WERI-Rb-1 (cell line): ENCODE results near the gene WDR27.

Source experiments
- DNase-seq: peaks from one replicate; pipeline ENCODE4 v3.0.0-alpha.2; 2020
- H3K27ac ChIP-seq: fragments of 250-450 bp; sonication (Bioruptor Pico); 2 replicates; pipeline ENCODE4 v1.5.1; 2020; ENCODE audit warnings: mild to moderate bottlenecking, moderate library complexity
- H3K27me3 ChIP-seq: fragments of 250-450 bp; sonication (Bioruptor Pico); 2 replicates; pipeline ENCODE4 v1.5.1; 2021; ENCODE audit warnings: mild to moderate bottlenecking, low read depth, moderate library complexity; ENCODE audit not compliant: insufficient read depth, severe bottlenecking
- H3K36me3 ChIP-seq: fragments of 250-450 bp; sonication (Bioruptor Pico); 2 replicates; pipeline ENCODE4 v1.5.1; 2020; ENCODE audit warnings: mild to moderate bottlenecking, moderate library complexity
- H3K4me3 ChIP-seq: 2 replicates; pipeline ENCODE4 v1.5.1; 2011; ENCODE audit warnings: low read depth, mild to moderate bottlenecking, control low read depth, low read length
- H3K9me3 ChIP-seq: fragments of 250-450 bp; sonication (Bioruptor Pico); 2 replicates; pipeline ENCODE4 v1.5.1; 2021; ENCODE audit warnings: mild to moderate bottlenecking, moderate library complexity; ENCODE audit not compliant: severe bottlenecking
- TF ChIP-seq, protein P1 (sequence below): IDR thresholded peaks from 2 replicates; pipeline ENCODE4 v1.5.1; 2011; ENCODE audit warnings: low read depth, mild to moderate bottlenecking, control low read depth, inconsistent platforms, low read length

WDR27 gene

DNA sequence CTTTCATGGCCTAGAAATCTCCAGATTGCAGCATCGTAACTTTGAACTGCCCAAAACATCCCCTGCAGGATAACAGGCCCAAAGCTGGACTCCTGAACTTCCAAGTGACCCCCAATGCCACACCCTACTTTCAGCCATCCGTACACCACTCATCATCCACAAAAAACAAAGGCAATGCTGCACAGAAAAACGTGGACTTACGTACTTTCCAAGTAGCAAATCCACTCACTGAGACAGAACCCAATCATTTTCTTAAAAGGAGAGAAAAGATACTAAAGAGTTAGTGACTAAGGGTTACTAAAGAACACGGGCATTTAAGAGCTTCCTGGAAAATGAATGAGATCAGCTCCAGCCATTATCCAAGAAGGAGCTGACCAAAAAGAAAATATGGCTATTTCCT is 211.0 kb downstream of the WDR27 start:
- no peaks in the 10 kb centered on the region for H3K27me3 ChIP-seq

DNA sequence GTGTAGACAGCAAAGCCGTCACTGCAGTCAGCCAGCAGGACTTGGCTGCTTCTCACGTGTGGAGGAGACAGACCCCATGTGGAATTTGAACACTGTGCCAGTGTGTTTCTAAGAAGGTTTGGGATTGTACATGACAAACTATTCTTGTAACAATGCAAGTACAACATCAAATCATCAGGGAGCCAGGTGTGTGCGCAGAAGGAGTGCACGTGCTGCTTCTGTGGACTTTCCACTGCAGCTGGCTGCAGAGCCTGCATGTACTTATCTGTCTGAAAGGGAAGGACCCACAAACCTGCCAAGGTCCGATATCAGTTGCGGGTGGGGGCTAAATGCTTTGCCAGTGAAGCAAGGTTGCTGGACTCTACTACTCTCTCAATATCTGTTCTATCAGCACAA is 211.6 kb downstream of the WDR27 start:
- no peak for DNase-seq
- no peaks in the 10 kb centered on the region for H3K27me3 ChIP-seq
- TF ChIP-seq, protein P1, sequence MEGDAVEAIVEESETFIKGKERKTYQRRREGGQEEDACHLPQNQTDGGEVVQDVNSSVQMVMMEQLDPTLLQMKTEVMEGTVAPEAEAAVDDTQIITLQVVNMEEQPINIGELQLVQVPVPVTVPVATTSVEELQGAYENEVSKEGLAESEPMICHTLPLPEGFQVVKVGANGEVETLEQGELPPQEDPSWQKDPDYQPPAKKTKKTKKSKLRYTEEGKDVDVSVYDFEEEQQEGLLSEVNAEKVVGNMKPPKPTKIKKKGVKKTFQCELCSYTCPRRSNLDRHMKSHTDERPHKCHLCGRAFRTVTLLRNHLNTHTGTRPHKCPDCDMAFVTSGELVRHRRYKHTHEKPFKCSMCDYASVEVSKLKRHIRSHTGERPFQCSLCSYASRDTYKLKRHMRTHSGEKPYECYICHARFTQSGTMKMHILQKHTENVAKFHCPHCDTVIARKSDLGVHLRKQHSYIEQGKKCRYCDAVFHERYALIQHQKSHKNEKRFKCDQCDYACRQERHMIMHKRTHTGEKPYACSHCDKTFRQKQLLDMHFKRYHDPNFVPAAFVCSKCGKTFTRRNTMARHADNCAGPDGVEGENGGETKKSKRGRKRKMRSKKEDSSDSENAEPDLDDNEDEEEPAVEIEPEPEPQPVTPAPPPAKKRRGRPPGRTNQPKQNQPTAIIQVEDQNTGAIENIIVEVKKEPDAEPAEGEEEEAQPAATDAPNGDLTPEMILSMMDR: no peak
- no peaks in the 10 kb centered on the region for H3K36me3 ChIP-seq
- H3K4me3 ChIP-seq: no peak overlapping the region
- H3K9me3 ChIP-seq: no peaks in the 10 kb centered on the region
- no peak overlapping the region for H3K27ac ChIP-seq

More for the DNA sequence above, 211.0 kb downstream of the WDR27 start:
- TF ChIP-seq, protein P1: no peak
- no peak overlapping the region for H3K27ac ChIP-seq
- H3K9me3 ChIP-seq: no peaks in the 10 kb centered on the region
- DNase-seq: no peak
- H3K36me3 ChIP-seq: no peaks in the 10 kb centered on the region
- H3K4me3 ChIP-seq: no peak overlapping the region

DNA sequence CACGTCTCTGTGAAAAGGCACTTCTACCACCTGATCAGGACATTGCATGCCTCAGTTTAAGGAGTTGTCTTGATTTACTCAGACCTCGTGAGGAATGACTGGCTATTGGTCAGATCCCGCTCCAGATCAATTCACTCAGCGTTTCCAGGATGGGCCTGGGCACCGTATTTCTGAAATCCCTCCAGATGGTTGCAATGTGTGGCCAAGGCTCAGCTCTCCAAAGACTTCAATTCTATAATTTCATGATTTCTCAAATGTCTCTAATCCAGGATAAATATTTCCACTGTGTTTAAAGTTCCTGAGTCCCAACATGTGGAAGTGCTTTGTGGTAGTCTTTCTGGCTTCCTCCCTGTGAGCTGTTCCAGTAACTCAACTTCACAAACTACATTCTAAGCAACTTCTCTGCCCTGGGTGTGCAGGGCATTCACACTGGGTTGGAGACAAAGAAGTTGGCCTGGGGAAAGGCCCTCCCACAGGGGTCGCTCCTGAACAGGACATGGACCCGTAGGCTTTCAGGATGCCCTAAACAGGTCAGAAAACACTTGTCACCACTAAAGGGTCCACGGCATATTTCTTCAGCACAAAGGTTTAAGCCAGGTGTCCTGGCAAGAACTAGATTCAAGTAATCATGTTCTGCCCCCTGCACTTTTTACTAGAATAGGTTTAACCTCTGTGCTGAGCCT is 212.1 kb downstream of the WDR27 start:
- DNase-seq: peak; percentile 28
- Histone ChIP-seq H3K27ac (peak overlapping the region; percentile 59), H3K36me3 (no peaks in the 10 kb centered on the region), H3K27me3 (no peaks in the 10 kb centered on the region), H3K4me3 (peak overlapping the region; percentile 9; the same call in 1 of the 2 replicates), H3K9me3 (no peaks in the 10 kb centered on the region)
- TF ChIP-seq, protein P1: no peak

DNA sequence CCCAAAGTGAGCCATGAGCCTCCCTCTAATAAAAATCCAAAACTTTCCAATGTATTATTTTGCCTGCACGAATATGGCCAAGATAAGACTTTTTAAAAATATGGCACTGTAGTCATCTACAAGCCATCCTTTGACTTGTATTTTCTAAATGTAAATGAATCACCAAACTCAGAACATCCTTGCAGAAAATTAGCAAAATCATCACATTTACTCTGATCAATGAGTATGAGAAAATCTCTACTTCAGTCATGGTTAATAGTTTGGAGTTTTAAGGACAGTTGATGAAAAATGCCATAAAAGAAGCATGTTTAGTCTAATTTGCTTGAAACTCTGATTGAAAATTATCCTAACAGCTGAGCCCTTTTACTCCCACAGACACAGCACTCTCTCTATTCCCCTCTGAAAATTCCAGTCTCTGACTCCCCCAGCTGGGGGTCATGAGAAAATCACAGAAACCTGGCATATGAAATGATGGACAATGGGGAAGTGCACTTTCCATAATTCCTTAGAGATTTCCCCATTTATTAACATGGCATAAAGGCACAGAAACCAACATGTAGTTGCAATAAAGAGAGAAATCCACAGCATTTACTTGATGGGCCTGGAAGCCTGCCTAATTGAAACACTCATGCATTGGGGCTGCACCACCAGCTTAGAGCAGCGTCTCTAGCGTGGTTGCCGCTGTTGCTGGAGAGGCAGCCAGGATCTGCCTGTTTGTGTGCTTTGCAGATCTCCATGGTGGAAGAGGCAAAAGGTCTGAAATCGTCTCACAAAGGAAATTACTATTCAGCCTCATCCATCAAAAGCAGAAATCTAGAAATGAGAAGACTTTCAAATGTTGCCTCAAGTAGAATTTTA is 214.0 kb downstream of the WDR27 start:
- no peak for DNase-seq
- Histone ChIP-seq H3K9me3 (no peaks in the 10 kb centered on the region), H3K36me3 (no peaks in the 10 kb centered on the region), H3K27ac (no peak overlapping the region), H3K4me3 (no peak overlapping the region), H3K27me3 (no peaks in the 10 kb centered on the region)
- TF ChIP-seq, protein P1: no peak

DNA sequence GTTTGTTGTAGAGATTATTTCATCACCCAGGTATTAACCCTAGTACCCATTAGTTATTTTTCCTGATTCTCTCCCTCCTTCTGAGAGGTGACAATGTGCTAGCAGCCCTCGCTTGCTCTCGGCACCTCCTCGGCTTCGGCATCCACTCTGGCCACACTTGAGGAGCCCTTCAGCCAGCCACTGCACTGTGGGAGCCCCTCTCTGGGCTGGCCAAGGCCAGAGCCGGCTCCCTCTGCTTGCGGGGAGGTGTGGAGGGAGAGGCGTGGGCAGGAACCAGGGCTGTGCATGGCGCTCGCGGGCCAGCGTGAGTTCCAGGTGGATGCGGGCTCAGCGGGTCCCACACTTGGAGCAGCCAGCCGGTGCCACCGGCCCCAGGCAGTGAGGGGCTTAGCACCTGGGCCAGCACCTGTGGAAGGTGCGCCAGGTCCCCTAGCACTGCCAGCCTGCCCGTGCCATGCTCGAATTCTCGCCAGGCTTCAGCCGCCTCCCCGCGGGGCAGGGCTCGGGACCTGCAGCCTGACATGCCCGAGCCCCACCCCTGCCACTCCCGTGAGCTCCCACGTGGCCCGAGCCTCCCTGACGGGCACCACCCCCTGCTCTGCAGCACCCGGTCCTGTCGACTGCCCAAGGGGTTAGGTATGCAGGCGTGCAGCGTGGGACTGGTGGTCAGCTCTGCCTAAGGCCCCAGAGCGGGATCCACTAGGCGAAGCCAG is 221.9 kb downstream of the WDR27 start:
- H3K27me3 ChIP-seq: no peaks in the 10 kb centered on the region
- no peak overlapping the region for H3K4me3 ChIP-seq
- H3K27ac ChIP-seq: no peak overlapping the region
- TF ChIP-seq, protein P1: no peak
- no peak for DNase-seq
- H3K9me3 ChIP-seq: peaks cover 4% of the 10 kb centered on the region
- no peaks in the 10 kb centered on the region for H3K36me3 ChIP-seq
